Keratinocyte (primary cell): ENCODE measurements around the gene CABP2. TPM values are rescaled to one million over a fixed set of nuclear protein-coding genes. Genes with fewer than 3 reads are reported as not detected.

Source experiments
- DNase-seq: peaks from one replicate; pipeline ENCODE4 v3.0.0-alpha.2; 2011; ENCODE audit warnings: low read depth, missing footprints, low spot score
- FAIRE-seq: peaks from 2 replicates; lab custom pipeline; 2011; peaks lifted over from hg19 to GRCh38; lab: Jason Lieb, UNC
- H2AFZ ChIP-seq: 2 replicates; pipeline ENCODE4 v1.6.0; 2012; ENCODE audit warnings: low read length, control low read depth, inconsistent platforms; ENCODE audit not compliant: control insufficient read depth
- H3K27ac ChIP-seq: 2 replicates; pipeline ENCODE4 v1.5.1; 2011; ENCODE audit warnings: low read length; ENCODE audit not compliant: control insufficient read depth, insufficient read depth
- H3K27me3 ChIP-seq: 3 replicates; pipeline ENCODE4 v1.6.0; 2011; ENCODE audit warnings: low read length; ENCODE audit not compliant: control insufficient read depth, insufficient read depth; ENCODE audit errors: extremely low read depth
- H3K36me3 ChIP-seq, 2 experiments: 2 replicates in 1 of 2; 3 replicates in 1 of 2; pipeline ENCODE4 v1.5.1; 2011; ENCODE audit warnings: low read length in 2 of 2, mild to moderate bottlenecking in 1 of 2; ENCODE audit not compliant: control insufficient read depth in 2 of 2, insufficient read depth in 2 of 2; ENCODE audit errors: extremely low read depth in 1 of 2
- H3K4me1 ChIP-seq: 3 replicates; pipeline ENCODE4 v1.5.1; 2011; ENCODE audit warnings: low read length; ENCODE audit not compliant: control insufficient read depth, insufficient read depth; ENCODE audit errors: extremely low read depth
- H3K4me2 ChIP-seq: 3 replicates; pipeline ENCODE4 v1.6.0; 2011; ENCODE audit warnings: low read depth, low read length; ENCODE audit not compliant: control insufficient read depth, insufficient read depth; ENCODE audit errors: extremely low read depth
- H3K4me3 ChIP-seq, 3 experiments: fragments of 200-600 bp in 1 of 3; sonication (generic) in 1 of 3; 2 replicates in 2 of 3; 3 replicates in 1 of 3; pipeline ENCODE4 v1.5.1; 2011 to 2016; ENCODE audit warnings: low read length in 3 of 3, mild to moderate bottlenecking in 3 of 3, control low read depth in 2 of 3, inconsistent platforms in 1 of 3, low read depth in 1 of 3, mixed read lengths in 1 of 3, mixed run types in 1 of 3, moderate library complexity in 1 of 3; ENCODE audit not compliant: control insufficient read depth in 2 of 3, insufficient read depth in 2 of 3; ENCODE audit errors: extremely low read depth in 1 of 3
- H3K79me2 ChIP-seq: 2 replicates; pipeline ENCODE4 v1.6.0; 2012; ENCODE audit warnings: low read length; ENCODE audit not compliant: control insufficient read depth, insufficient read depth
- H3K9ac ChIP-seq: 3 replicates; pipeline ENCODE4 v1.6.0; 2011; ENCODE audit warnings: low read length; ENCODE audit not compliant: control insufficient read depth, insufficient read depth; ENCODE audit errors: extremely low read depth
- H3K9me1 ChIP-seq: 3 replicates; pipeline ENCODE4 v1.6.0; 2011; ENCODE audit warnings: low read length; ENCODE audit not compliant: control insufficient read depth, insufficient read depth; ENCODE audit errors: extremely low read depth
- H3K9me3 ChIP-seq: 2 replicates; pipeline ENCODE4 v1.5.1; 2012; ENCODE audit warnings: low read depth, low read length; ENCODE audit not compliant: control insufficient read depth
- H4K20me1 ChIP-seq: 3 replicates; pipeline ENCODE4 v1.6.0; 2011; ENCODE audit warnings: low read length; ENCODE audit not compliant: control insufficient read depth, insufficient read depth; ENCODE audit errors: extremely low read depth
- EZH2 ChIP-seq: IDR thresholded peaks from one replicate; pipeline ENCODE4 v1.6.1; 2012; ENCODE audit warnings: inconsistent platforms, mild to moderate bottlenecking, low read length, moderate library complexity
- dilution Hi-C: fragments of 300-500 bp; cut with MboI; formaldehyde crosslinking; loops from one replicate; pipeline ENCODE4 v1.7.0; 2020; ENCODE audit warnings: low sequenced_read_pairs; ENCODE audit not compliant: extremely low pct_ligation_motif_present
- polyA plus RNA-seq, 5 experiments: library from polyadenylated mRNA; depleted of rRNA in 3 of 5; stranded (reverse) in 3 of 5; stranded (forward) in 1 of 5; unstranded in 1 of 5; fragments of >200 nt; gene quantifications; 1 replicate in 1 of 5; 2 replicates in 3 of 5; 3 replicates in 1 of 5; pipeline versions ENCODE4 v1.2.1 to v1.2.3, GENCODE V29; 2011 to 2012; ENCODE audit warnings: missing spikeins in 2 of 5, low read depth in 1 of 5, low replicate concordance in 1 of 5
- TF ChIP-seq, protein P1 (sequence below), 3 experiments: IDR thresholded peaks in 1 of 3; conservative IDR thresholded peaks in 1 of 3; optimal IDR thresholded peaks in 1 of 3; 2 replicates in 2 of 3; 3 replicates in 1 of 3; pipeline versions ENCODE3 to v1.5.1; 2011; ENCODE audit warnings: low read length in 3 of 3, mild to moderate bottlenecking in 3 of 3, moderate library complexity in 2 of 3, control low read depth in 1 of 3, inconsistent platforms in 1 of 3; ENCODE audit not compliant: insufficient read depth in 2 of 3; ENCODE audit errors: extremely low read depth in 1 of 3

The CABP2 gene
- polyA plus RNA-seq, 1 donor (not counting 4 experiments of a cell fraction or from before 2014, with no cell fraction given) = not detected

DNA sequence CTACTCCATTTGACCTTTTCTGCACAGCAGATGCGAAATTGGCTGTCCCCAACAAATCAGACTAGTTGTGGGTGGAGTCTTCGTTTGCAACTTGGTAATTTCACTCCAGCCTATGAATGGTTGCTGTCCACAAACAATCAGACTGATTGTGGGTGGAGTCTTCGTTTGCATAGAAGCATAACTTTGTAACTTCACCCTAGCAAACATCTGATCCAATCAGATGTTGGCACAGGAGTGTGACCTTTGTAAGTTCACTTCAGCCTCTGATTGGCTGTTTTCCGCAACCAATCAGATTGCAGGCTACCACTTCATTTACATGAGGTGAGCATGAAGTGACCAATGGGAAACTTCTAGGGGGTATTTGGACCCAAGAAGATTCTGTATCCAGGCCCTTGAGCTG, 16.3 kb upstream of the CABP2 start:
- H3K4me2 ChIP-seq = no peak overlapping the region
- no peak for FAIRE-seq
- no peak overlapping the region for H3K27ac ChIP-seq
- no peak overlapping the region for H2AFZ ChIP-seq
- H3K79me2 ChIP-seq = no peaks in the 10 kb centered on the region
- no peaks in the 10 kb centered on the region for H4K20me1 ChIP-seq
- H3K27me3 ChIP-seq = no peaks in the 10 kb centered on the region
- H3K4me1 ChIP-seq = no peaks in the 10 kb centered on the region
- H3K9me1 ChIP-seq = no peaks in the 10 kb centered on the region
- H3K4me3 ChIP-seq = no peak overlapping the region
- DNase-seq = no peak
- TF ChIP-seq EZH2 = no peak
- TF ChIP-seq, protein P1, sequence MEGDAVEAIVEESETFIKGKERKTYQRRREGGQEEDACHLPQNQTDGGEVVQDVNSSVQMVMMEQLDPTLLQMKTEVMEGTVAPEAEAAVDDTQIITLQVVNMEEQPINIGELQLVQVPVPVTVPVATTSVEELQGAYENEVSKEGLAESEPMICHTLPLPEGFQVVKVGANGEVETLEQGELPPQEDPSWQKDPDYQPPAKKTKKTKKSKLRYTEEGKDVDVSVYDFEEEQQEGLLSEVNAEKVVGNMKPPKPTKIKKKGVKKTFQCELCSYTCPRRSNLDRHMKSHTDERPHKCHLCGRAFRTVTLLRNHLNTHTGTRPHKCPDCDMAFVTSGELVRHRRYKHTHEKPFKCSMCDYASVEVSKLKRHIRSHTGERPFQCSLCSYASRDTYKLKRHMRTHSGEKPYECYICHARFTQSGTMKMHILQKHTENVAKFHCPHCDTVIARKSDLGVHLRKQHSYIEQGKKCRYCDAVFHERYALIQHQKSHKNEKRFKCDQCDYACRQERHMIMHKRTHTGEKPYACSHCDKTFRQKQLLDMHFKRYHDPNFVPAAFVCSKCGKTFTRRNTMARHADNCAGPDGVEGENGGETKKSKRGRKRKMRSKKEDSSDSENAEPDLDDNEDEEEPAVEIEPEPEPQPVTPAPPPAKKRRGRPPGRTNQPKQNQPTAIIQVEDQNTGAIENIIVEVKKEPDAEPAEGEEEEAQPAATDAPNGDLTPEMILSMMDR (optimal IDR thresholded peaks at IDR 0.05 in 1 of 3, IDR thresholded peaks at IDR 0.05 in 1 of 3, conservative IDR thresholded peaks at IDR 0.05 in 1 of 3; ENCODE audit: extremely low read depth in 1 of 3, insufficient read depth in 2 of 3, low read length in 3 of 3) = no peak
- peaks cover 3% of the 10 kb centered on the region for H3K9me3 ChIP-seq
- no peak overlapping the region for H3K9ac ChIP-seq
- dilution Hi-C loops = no loop called here
- H3K36me3 ChIP-seq = no peaks in the 10 kb centered on the region

DNA sequence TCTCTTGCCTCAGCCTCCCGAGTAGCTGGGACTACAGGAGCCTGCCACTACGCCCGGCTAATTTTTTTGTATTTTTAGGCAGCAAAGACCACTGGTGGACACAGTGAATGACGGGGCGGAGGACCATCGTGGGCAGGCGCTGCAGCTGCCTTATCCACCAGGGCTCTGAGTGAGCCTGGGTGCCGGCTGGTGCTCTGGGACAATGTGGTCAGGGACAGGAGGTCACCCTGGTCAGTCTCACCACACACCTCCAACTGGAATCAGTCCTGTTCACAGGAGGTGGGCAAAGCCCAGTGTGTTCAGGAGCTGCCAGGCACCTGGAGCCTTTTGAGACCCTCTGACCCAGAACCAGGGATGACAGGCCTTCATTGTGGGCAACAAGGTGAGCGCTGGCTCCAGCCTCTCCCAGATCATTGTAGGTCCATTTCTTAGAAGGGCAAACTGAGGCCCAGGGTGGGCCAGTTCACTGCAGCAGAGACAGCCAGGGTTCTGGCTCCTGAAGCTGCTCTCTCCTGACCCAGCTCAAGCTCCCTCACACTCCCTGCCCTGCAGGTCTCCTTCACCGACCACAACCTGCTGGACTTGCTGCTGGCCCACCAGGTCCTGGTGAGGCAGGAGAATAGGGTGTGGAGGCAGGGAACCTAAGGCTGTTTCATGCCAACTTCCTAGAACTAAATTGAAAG, 15.7 kb upstream of the CABP2 start:
- peaks cover 4% of the 10 kb centered on the region for H3K9me3 ChIP-seq
- FAIRE-seq = no peak

More for the DNA sequence above, 15.7 kb upstream of the CABP2 start:
- Histone ChIP-seq H4K20me1 (no peaks in the 10 kb centered on the region), H3K9ac (no peak overlapping the region), H3K4me1 (no peaks in the 10 kb centered on the region), H3K27ac (no peak overlapping the region), H3K9me1 (no peaks in the 10 kb centered on the region), H3K79me2 (no peaks in the 10 kb centered on the region), H3K4me3 (no peak overlapping the region), H3K36me3 (no peaks in the 10 kb centered on the region), H2AFZ (no peak overlapping the region), H3K4me2 (no peak overlapping the region), H3K27me3 (no peaks in the 10 kb centered on the region)
- TF ChIP-seq, protein P1 (optimal IDR thresholded peaks at IDR 0.05 in 1 of 3, IDR thresholded peaks at IDR 0.05 in 1 of 3, conservative IDR thresholded peaks at IDR 0.05 in 1 of 3; ENCODE audit: extremely low read depth in 1 of 3, insufficient read depth in 2 of 3, low read length in 3 of 3) = no peak
- no peak for TF ChIP-seq EZH2
- DNase-seq = no peak
- dilution Hi-C loops = no loop called here
